Measurements from ENCODE around the gene RBM8A. TPM values are rescaled to one million over a fixed set of nuclear protein-coding genes. Genes with fewer than 3 reads are reported as not detected.
"Not testable (repeated sequence)": the region's sequence is repeated elsewhere in the genome, so short reads cannot be mapped to it uniquely, and the experiment has no call there.

The RBM8A gene
- total and polyA plus RNA-seq, 5 donors from 2014 or later = 143 to 176 (median 154) TPM

GRCh38 chr1:145942405-145942804 lies 15.1 kb upstream of the RBM8A start:
- no peaks in the 10 kb centered on the region for H3K9me3 Mint-ChIP-seq
- Histone ChIP-seq H3K4me3 (ENCODE audit: low read depth, low read length) (no peak overlapping the region), H3K9me3 (ENCODE audit: control insufficient read depth in 2 of 2, low read length in 2 of 2) (no peaks in the 10 kb centered on the region), H3K27me3 (ENCODE audit: control insufficient read depth, insufficient read depth, low read length) (no peaks in the 10 kb centered on the region), H3K36me3 (ENCODE audit: control insufficient read depth, insufficient read depth, low read length) (peaks cover 40% of the 10 kb centered on the region), H3K4me1 (ENCODE audit: control insufficient read depth, insufficient read depth, low read length, poor library complexity, severe bottlenecking) (no peaks in the 10 kb centered on the region), H3K27ac (ENCODE audit: insufficient read depth, low read length, poor library complexity, severe bottlenecking) (no peak overlapping the region)
- ATAC-seq (ENCODE audit: low read depth in 2 of 2) (no peak), DNase-seq (no peak)
- H3K27ac Mint-ChIP-seq = peak overlapping the region; percentile 65 to 95 (median 68)
- no peaks in the 10 kb centered on the region for H3K27me3 Mint-ChIP-seq
- H3K4me3 Mint-ChIP-seq = no peak overlapping the region
- peaks cover 4 to 22% (median 13%) of the 10 kb centered on the region in 4 donors for H3K4me1 Mint-ChIP-seq
- H3K36me3 Mint-ChIP-seq = peaks cover 17% of the 10 kb centered on the region

DNA sequence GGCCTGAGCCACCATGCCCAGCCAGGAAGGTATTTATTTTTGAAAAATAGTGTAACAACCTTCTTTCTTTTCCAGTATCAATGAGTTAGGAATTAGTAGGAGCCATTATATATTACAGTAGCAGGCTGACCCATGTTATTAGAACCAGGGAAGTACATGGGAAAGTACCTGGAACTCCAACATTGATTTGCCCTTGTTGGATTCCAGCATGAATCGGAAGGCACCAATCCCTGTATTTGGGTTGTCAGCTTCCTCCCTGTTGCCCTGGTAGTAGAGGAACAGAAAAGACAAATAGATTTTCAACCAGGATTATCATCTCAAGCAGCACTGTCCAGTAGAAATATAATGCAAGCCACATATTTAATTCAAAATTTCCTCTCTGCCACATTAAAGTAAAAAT lies 10.2 kb upstream of the RBM8A start:
- Mint-ChIP-seq H3K4me1 (peaks cover 10 to 23% (median 17%) of the 10 kb centered on the region in 4 donors), H3K4me3 (no peak overlapping the region), H3K9me3 (no peaks in the 10 kb centered on the region), H3K27me3 (no peaks in the 10 kb centered on the region), H3K27ac (peak overlapping the region in 1 of 3 donors; percentile 59), H3K36me3 (peaks cover 27% of the 10 kb centered on the region)
- Histone ChIP-seq H3K27me3 (ENCODE audit: control insufficient read depth, insufficient read depth, low read length) (no peaks in the 10 kb centered on the region), H3K4me3 (ENCODE audit: low read depth, low read length) (no peak overlapping the region), H3K9me3 (ENCODE audit: control insufficient read depth in 2 of 2, low read length in 2 of 2) (no peaks in the 10 kb centered on the region), H3K4me1 (ENCODE audit: control insufficient read depth, insufficient read depth, low read length, poor library complexity, severe bottlenecking) (peaks cover 9% of the 10 kb centered on the region), H3K36me3 (ENCODE audit: control insufficient read depth, insufficient read depth, low read length) (peaks cover 34% of the 10 kb centered on the region), H3K27ac (ENCODE audit: insufficient read depth, low read length, poor library complexity, severe bottlenecking) (no peak overlapping the region)
- DNase-seq (no peak), ATAC-seq (ENCODE audit: low read depth in 2 of 2) (no peak)

DNA sequence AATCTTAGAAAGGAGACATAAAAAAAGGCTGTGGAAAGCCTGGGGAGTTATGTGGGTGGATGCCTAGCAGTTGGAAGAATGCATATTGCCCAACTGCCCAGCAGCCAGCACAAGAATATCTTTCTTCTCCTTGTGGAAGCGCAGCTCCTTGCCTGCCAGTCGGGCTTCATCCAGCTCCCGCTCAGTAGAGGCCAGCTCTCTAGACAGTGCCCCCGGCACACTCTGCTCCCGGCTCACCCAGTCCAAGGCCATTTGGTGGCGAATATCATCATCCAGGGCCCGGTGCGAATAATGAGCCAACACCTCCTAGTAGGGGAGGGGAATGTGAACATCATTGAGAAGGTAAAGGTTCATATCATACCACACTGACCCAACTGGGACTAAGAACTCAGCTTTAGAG lies 9.0 kb upstream of the RBM8A start:
- Mint-ChIP-seq H3K36me3 (peaks cover 25% of the 10 kb centered on the region), H3K27me3 (no peaks in the 10 kb centered on the region), H3K27ac (no peak overlapping the region), H3K4me3 (no peak overlapping the region), H3K9me3 (no peaks in the 10 kb centered on the region), H3K4me1 (peaks cover 14 to 25% (median 21%) of the 10 kb centered on the region in 4 donors)
- Histone ChIP-seq H3K27me3 (ENCODE audit: control insufficient read depth, insufficient read depth, low read length) (no peaks in the 10 kb centered on the region), H3K4me3 (ENCODE audit: low read depth, low read length) (no peak overlapping the region), H3K27ac (ENCODE audit: insufficient read depth, low read length, poor library complexity, severe bottlenecking) (no peak overlapping the region), H3K9me3 (ENCODE audit: control insufficient read depth in 2 of 2, low read length in 2 of 2) (no peaks in the 10 kb centered on the region), H3K36me3 (ENCODE audit: control insufficient read depth, insufficient read depth, low read length) (peaks cover 24% of the 10 kb centered on the region), H3K4me1 (ENCODE audit: control insufficient read depth, insufficient read depth, low read length, poor library complexity, severe bottlenecking) (peaks cover 16% of the 10 kb centered on the region)
- no peak for DNase-seq
- no peak for ATAC-seq (ENCODE audit: low read depth in 2 of 2)

- ATAC-seq (ENCODE audit: low read depth in 2 of 2) (no peak), DNase-seq (no peak)
- H3K9me3 Mint-ChIP-seq = no peaks in the 10 kb centered on the region
- Histone ChIP-seq H3K27ac (ENCODE audit: insufficient read depth, low read length, poor library complexity, severe bottlenecking) (no peak overlapping the region), H3K4me1 (ENCODE audit: control insufficient read depth, insufficient read depth, low read length, poor library complexity, severe bottlenecking) (peaks cover 16% of the 10 kb centered on the region), H3K36me3 (ENCODE audit: control insufficient read depth, insufficient read depth, low read length) (peaks cover 24% of the 10 kb centered on the region), H3K27me3 (ENCODE audit: control insufficient read depth, insufficient read depth, low read length) (no peaks in the 10 kb centered on the region), H3K9me3 (ENCODE audit: control insufficient read depth in 2 of 2, low read length in 2 of 2) (no peaks in the 10 kb centered on the region), H3K4me3 (ENCODE audit: low read depth, low read length) (no peak overlapping the region)
- H3K27ac Mint-ChIP-seq = peak overlapping the region in 1 of 3 donors; percentile 60
- H3K4me1 Mint-ChIP-seq = peaks cover 14 to 25% (median 23%) of the 10 kb centered on the region in 4 donors
- peak overlapping the region in 1 of 4 donors; percentile 64 for H3K4me3 Mint-ChIP-seq
- no peaks in the 10 kb centered on the region for H3K27me3 Mint-ChIP-seq
- peaks cover 25% of the 10 kb centered on the region for H3K36me3 Mint-ChIP-seq
These were observed 8.4 kb upstream of the RBM8A start for GRCh38 chr1:145935708-145936107.

- H3K27ac Mint-ChIP-seq = peak overlapping the region; percentile 88 to 95 (median 95)
These were observed 5.3 kb upstream of the RBM8A start for GRCh38 chr1:145932522-145933009.

DNA sequence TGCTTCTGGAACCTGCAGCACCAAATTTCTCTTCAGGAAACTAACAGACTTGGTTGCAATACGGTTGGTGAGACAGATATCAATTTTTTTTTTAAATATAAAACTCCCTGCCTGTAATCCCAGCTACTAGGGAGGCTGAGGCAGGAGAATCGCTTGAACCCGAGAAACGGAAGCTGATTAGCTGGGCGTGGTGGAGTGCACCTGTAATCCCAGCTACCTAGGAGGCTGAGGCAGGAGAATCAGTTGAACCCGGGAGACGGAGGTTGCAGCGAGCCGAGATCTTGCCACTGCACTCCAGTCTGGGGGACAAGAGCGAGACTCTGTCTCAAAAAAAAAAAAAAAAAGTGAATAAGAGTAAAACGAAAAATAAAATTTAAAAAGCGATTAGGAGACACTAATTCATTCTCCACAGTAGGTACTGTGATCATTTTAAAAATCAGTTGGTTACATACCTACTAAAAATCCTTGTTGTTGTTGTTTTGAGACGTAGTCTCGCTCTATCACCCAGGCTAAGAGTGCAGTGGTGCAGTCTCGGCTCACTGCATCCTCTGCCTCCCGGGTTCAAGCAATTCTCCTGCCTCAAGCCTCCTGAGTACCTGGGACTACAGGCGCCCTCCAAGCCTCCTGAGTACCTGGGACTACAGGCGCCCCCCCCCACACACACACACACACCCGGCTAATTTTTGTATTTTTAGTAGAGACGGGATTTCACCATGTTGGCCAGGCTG lies 796 bp upstream of the RBM8A start:
- Mint-ChIP-seq H3K27me3 (no peaks in the 10 kb centered on the region), H3K36me3 (peaks cover 11% of the 10 kb centered on the region), H3K4me1 (peaks cover 8 to 35% (median 24%) of the 10 kb centered on the region in 4 donors), H3K9me3 (no peaks in the 10 kb centered on the region), H3K4me3 (peak overlapping the region in 2 of 4 donors; percentile 74 to 85), H3K27ac (peak overlapping the region in 2 of 3 donors; percentile 89 to 97)
- Histone ChIP-seq H3K36me3 (ENCODE audit: control insufficient read depth, insufficient read depth, low read length) (peaks cover 14% of the 10 kb centered on the region), H3K9me3 (ENCODE audit: control insufficient read depth in 2 of 2, low read length in 2 of 2) (no peaks in the 10 kb centered on the region), H3K27me3 (ENCODE audit: control insufficient read depth, insufficient read depth, low read length) (no peaks in the 10 kb centered on the region), H3K27ac (ENCODE audit: insufficient read depth, low read length, poor library complexity, severe bottlenecking) (peak overlapping the region; percentile 98), H3K4me1 (ENCODE audit: control insufficient read depth, insufficient read depth, low read length, poor library complexity, severe bottlenecking) (peaks cover 30% of the 10 kb centered on the region), H3K4me3 (ENCODE audit: low read depth, low read length) (peak overlapping the region; percentile 96)
- no peak for ATAC-seq (ENCODE audit: low read depth in 2 of 2)
- DNase-seq = peak in 1 of 3 donors; percentile 40

More at GRCh38 chr1:145932522-145933009, 5.3 kb upstream of the RBM8A start:
- Mint-ChIP-seq H3K4me1 (peaks cover 16 to 38% (median 27%) of the 10 kb centered on the region in 4 donors), H3K4me3 (peak overlapping the region; percentile 76 to 88 (median 82)), H3K36me3 (peaks cover 22% of the 10 kb centered on the region)
- peak in 2 of 3 donors; percentile 35 to 54 for DNase-seq
- peak overlapping the region; percentile 43 for H3K4me3 ChIP-seq (ENCODE audit: low read depth, low read length)
- H3K4me1 ChIP-seq (ENCODE audit: control insufficient read depth, insufficient read depth, low read length, poor library complexity, severe bottlenecking) = peaks cover 24% of the 10 kb centered on the region
- H3K27me3 ChIP-seq (ENCODE audit: control insufficient read depth, insufficient read depth, low read length); ATAC-seq (ENCODE audit: low read depth in 2 of 2); H3K27me3 Mint-ChIP-seq; H3K9me3 ChIP-seq (ENCODE audit: control insufficient read depth in 2 of 2, low read length in 2 of 2); H3K9me3 Mint-ChIP-seq: not testable (repeated sequence)
- peaks cover 23% of the 10 kb centered on the region for H3K36me3 ChIP-seq (ENCODE audit: control insufficient read depth, insufficient read depth, low read length)
- H3K27ac ChIP-seq (ENCODE audit: insufficient read depth, low read length, poor library complexity, severe bottlenecking) = peak overlapping the region; percentile 69

DNA sequence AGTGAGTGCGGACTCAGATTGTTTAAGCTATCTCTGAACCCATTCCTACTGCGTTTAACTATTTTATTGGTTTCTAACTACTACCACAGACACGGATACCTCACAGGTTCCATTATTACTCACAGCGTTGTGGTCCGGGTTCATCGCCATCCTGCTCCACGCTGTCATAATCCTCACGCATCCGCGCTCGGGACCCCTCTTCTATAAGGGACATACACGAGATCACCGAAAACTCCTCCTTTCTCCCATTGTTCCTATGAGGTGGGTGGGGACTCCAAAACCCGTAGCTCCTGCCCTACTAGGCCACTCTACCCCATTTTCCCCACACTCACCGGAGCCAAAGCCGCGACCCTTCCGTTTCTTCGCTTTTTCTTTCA lies 610 bp downstream of the RBM8A start:
- Mint-ChIP-seq H3K4me3 (no peak overlapping the region), H3K36me3 (peaks cover 10% of the 10 kb centered on the region), H3K4me1 (peaks cover 0 to 27% (median 13%) of the 10 kb centered on the region in 4 donors), H3K27ac (no peak overlapping the region), H3K9me3 (no peaks in the 10 kb centered on the region), H3K27me3 (no peaks in the 10 kb centered on the region)
- Histone ChIP-seq H3K4me3 (ENCODE audit: low read depth, low read length) (peak overlapping the region; percentile 96), H3K27me3 (ENCODE audit: control insufficient read depth, insufficient read depth, low read length) (no peaks in the 10 kb centered on the region), H3K36me3 (ENCODE audit: control insufficient read depth, insufficient read depth, low read length) (peaks cover 23% of the 10 kb centered on the region), H3K27ac (ENCODE audit: insufficient read depth, low read length, poor library complexity, severe bottlenecking) (peak overlapping the region; percentile 98), H3K4me1 (ENCODE audit: control insufficient read depth, insufficient read depth, low read length, poor library complexity, severe bottlenecking) (peaks cover 20% of the 10 kb centered on the region), H3K9me3 (ENCODE audit: control insufficient read depth in 2 of 2, low read length in 2 of 2) (no peaks in the 10 kb centered on the region)
- ATAC-seq (ENCODE audit: low read depth in 2 of 2) (no peak), DNase-seq (peak in 1 of 3 donors; percentile 41)

Measured in CD4-positive, CD25-positive, alpha-beta regulatory T cell (primary cell).